GM19238 (cell line): ENCODE data around the gene SMARCD3.

Source experiments
- DNase-seq: peaks from one replicate; pipeline ENCODE4 v3.0.0; 2011; ENCODE audit warnings: low spot score; ENCODE audit not compliant: insufficient read length

The SMARCD3 gene

DNA sequence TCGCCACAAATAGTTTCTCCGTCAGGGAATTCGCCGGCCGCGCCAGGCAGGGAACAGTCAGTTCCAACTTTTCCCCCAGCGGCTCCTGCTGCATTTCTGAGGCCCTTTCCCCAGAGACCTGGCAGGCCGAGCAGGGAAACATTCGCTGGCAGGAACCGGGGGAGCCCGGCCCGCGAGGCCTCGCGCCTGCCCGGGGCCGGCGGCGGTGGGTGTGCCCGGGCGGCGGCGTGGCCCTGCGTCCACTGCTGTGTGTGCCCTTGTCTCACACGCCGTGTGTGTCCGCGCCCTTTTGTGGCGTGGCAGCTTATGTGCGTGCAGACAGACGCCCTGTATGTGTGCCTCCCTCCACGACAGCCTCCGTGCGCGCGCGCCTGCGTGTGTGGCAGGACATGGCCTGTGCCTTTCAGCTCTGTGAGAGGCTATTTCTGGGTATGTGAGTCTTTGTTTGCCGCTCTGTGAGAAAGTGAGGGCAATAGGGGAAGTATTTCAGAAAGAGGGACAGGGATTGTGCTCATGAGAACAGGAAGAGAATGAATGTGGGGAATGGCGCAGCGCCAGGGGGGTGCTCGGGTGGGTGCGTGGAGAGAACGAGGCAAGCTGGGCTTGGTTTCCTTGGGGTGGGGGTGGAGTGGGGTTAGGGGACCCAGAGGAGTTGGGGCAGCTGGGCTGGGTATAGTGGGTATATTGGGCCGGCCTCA, 689 bp upstream of the SMARCD3 start:
- DNase-seq: no peak

DNA sequence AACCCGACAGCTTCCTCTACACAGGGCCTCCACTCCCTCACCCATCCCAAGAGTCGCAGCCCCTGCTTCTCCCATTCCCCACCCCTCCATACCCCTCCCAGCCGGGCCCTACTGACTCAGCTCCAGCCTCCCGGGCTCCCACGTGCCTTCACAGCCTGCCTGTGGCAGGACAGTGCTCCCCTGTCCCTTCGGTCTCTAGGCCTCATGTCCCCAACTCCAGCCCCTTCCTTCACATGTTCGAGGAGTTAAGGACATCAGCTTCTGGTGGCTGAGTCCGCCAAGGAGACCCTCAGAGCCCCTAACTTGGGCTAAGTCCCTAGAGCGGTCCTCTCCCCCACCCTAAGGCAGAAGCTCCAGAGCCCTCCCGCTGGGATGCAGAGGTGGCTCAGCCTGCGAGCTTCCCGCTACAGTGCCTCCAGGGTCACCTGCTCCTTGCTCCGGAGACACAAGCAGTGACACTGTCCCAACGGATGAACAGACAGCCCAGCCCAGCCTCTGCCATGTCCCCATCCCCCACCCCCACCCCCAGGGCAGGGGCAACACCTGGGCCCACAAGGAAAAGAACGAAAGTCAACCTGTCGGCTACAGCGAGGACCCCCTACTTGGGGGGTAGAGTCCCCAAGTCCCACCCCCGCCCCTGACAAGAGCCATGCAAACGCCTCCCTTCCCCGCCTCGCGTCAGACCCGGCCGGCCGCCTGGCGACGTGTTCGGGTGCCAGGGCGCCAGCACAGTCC, 716 bp downstream of the SMARCD3 start:
- DNase-seq: no peak

DNA sequence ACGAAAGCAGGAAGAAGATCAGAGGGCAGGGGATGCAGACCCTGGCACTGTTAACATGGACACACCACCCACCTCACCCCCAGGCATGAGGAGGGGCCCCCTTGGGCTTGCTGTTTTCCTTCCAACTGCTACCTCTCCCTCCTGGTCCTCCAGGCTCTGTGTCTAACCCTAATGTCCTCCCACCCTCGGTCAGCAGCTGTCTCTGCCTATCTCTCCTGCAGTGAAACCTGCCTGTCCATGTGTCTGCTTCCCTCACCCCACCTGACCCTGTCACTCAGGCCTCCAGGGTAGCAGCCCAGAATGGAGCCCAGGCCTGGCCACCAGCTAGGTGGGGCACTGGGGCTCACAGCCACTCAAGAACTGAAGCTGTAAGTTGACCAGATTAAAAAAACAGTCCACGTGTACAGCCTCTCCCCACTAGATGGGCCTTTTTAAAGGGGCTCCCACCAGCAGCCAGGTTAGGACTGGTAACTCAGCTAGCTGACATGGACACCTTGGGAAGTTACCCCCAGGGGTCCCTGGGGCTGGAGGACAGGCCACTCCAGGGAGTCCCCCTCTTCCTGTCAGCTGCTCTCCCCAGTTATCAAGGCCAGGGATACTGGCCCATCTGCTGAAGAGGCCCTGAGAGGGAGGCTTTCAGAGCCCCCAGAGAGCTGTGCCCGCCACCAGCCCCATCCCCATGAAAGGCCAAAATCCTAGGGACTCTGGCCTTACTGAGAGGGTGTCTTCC, 1.5 kb downstream of the SMARCD3 start:
- DNase-seq: no peak

DNA sequence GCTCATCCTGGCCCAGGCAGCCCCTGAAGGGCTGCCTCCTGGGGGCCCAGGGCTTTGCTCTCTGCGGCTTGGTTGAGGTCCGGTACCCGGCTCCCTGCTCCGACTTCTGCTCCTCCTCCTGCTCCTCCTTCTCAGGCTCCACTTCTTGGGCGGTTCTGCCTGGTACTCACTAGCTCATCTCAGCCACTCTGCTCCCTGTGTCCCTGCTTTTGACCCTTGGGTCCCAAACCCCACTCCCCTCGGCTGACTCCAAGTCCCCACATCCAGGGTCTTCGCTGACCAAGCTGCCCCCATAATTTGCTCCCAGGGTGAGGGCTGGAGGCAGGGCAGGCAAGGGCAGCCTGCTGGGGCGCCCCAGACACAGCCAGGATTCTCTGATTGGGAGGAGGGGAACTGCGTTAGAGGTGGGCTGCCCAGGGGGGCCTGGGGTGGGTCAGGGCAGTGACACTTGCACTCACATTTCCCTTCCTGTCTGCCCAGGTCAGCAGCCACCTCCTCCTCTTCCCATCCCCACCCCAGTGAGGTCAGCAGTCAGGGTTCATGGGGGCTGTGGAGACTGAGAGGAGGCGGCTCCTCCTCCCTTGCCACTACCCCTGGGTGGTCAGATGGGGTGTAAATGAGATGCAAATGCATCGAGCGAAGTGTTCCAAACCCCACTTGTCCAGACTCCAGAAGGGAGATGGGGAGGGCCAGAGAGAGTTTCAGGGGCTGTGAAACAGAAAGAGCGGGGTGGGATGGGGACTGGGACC, 2.2 kb downstream of the SMARCD3 start:
- no peak for DNase-seq

DNA sequence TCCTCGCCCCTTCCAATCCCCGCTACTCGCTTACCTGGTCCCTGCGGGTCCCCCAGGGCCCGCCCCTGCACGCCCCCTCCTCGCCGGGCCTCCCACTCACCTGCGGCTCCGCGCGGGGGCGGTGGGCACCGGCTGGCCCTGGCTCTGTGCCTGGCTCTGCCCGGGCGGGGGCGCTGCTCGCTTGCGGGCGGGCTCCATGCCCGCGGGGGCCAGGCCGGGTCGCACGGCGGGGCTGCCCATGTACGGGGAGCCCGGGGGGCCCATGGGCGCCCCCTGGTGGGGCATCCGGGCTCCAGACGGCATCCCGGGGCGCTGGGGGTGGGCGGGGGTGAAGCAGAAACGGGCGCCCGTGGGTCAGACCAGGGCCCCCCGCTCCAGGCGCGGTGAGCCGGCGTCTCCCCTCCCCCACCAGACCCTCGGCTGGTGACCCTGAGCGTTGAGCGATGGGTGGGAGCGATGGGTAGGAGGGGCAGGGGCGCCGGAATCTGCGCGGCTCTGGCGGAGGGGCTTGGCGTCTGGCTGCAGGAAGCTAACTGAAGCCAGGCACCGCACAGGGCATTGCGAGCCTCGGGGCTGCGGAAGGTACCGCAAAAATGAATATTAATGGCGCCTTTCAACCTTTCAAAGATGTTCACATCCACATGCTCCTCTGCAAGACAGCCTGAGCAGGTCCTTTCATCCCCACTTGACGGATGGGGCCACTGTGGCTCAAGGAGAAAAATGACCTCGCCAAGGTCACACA, 3.0 kb downstream of the SMARCD3 start:
- peak; percentile 83 for DNase-seq

DNA sequence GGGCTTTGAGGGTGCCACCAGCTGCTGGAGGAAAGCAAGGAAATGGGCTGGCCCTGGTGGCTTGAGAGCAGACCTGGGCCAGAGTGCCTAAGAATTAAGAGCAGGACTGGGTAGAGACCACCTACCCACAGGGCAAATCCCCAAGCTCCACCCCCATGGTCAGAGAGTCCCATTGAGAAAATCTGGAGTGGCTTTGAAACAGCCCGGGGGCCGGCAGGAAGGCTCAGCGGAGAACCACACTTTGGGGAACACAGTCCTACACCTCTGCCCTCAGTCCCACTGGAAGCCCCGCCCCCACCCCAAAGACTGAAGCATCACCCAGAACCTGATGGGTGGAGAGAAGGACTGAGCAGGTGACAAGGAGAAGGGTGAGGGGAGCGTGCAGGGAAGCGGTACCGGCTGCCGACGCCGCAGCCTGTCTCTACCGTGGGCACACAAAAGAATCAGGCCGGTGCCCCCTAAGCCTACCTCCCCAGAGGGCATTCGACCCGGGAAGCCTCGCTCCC, 3.6 kb downstream of the SMARCD3 start:
- DNase-seq: no peak

DNA sequence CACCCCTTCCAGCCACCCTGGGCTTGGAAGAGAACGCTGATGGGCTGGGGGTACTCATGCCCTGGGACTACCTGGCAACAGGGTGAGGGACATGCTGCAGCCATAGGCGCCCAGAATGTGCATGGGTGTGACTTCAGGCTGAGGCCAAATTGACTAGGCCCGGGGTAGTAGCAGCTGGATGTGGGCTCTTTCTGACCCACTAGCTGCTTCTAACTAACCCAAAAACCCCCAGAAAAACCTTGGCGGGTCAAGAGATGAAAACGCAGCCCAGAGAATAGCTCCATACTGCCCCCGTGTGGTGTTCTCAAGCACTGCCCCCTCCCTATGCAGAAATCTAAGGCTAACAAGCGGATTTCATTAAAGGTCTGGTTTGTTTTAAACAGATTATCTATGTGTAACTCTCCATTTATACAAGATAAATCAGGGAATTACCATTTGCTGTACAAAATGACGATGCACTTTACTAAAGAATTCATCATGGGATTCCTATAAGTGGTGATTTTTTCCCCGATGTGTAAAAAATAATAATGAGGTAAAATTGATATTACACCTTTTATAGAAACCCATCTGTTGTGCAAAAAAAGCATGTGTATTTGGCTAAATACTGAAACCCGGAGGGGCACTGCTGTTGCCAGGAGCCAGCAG, 4.2 kb downstream of the SMARCD3 start:
- DNase-seq: peak; percentile 75

DNA sequence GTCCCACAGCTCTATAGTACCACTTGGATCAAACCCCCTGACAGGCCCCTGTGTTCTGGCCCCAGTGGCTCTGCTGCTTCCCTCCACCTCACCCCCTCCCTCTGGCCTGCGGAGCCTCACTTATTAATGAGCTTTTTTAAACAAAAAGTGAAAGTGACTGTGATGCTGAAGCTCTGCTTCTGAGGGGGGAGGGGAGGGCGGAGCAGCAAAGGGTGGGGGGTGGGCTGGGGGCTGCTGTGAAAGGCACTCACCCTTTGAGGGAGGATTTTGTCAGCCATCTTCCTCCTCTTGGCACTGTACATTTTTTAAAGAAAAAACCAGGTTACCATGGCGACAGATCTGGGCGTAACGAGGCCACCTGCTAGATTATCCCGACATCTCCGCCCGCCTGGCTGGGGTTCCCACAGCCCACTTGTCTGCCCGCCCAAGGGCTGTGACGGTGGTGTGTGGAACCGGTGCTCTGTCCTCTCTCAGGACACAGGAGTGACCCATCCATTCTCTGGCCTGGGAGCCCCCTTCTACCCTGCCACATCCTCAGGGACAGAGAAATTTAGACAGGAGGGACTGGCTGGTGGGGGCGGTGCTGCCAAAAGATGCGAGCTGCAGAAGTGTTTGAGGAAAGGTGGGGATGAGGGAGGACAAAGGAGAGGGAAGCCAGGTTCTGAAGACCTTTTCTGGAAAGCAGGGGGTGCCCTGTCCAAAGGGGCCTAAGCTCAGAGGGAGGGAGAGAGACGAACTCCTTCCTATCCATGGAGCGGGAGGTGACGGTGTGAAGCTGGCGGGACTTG, 4.9 kb downstream of the SMARCD3 start:
- DNase-seq: peak; percentile 68

DNA sequence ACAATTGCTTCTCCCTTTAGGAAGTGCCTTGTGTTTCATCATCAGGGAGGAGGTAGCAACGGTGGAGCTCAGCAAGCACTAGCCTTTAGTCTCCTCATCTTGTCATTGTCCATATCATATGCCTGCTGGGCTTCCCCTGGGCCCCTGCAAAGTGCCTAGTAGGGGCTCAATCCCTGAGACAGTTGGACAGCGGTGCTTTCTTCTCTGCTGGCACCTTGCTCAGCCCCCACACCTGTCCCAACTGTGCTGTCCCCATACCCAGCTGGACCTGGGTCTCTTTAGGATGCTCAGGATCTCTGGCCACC, 5.5 kb downstream of the SMARCD3 start:
- no peak for DNase-seq

DNA sequence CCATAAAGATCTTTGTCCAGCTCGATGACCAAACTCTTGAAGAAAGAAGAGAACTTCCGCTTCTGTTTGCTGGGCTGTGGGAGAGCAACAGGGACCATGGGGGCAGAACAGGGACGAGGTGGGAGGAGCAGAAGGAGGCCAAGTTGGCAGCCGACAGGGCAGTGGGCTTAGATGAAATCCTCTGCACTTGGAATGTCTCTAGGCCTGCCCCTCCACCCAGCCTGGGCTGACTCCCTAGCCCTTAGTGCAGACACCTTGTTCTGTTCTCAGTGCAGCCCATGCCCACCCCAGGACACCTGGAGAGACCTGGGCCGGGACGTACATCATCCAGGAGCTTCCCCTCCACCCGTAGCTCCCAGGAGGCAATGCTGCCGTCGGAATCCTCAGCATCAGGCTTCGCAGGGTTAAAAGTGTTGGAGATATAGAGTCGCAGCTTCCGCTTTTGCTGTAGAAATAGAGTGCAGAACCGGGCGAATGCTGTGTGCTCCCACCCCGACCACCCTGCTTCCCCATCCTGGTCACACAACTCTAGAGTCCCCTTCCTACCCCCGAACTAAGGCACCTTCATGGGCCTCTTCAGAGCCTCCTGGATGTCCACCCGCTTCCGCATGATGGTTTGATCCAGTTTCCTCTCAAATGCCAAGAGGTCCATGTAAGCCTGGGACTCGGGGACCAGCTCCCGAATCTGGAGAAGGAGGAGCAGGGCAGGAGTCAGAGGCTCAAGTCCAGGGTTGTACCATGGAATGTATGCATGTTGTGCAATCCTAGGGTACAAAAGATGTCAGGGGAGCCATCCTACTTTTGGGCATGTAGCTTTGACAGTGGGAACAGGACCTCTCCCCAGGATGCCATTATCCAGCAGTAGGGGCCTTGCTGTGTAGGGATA, 6.1 kb downstream of the SMARCD3 start:
- DNase-seq: no peak

DNA sequence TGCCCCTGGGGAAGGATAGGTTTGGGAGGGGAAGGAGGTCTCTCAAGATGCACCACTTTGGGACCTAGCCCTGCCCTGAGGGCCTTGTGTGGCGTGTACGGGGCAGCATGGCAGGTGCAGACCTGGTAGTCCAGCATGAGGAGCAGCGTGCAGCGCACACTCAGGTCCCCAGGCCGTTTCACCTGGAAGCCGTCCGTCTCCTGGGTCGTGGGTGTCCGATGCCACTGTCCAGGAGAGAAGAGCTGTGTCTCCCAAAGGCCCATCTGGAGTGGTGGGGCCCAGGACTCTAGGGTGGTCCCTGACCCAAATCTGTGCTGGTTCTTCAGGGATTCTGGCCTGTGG, 6.8 kb downstream of the SMARCD3 start:
- no peak for DNase-seq

DNA sequence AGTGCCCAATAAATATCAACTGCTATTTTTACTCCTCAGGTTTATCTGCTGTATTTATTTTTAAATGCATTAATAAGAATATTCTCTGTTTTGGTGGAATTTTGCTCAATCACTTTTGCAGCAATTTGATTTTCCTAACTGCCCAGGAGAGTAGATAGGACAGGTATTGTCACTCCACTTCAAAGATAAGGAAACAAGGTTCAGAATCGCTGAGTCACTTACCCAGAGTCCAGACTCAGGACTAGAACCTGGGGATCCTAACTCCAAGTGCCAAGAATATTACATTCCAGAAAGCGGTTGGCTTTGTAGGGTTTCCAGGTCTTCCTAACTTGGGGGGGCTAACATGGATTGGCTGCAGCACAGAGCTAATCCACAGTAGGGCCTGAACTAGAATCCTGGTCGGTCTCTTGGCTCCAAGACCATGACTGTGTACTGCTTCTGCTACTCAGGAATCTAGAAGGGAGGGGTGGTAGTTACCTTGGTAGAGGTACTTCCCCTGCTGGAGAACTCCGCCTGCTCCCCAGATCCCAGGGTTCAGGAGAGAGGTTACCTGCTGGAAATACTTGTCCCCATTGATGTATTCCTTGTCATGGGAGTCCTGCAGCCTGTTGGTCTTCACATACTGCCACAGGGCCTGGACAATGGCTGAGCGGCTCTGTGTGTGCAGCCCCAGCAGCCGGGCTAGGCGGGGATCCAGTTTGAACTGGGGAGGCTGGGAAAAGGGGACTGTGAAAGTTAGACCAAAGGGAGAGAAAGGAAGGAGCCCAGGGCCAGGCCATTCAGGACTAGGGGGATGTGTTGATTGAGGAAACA, 7.3 kb downstream of the SMARCD3 start:
- DNase-seq: no peak

DNA sequence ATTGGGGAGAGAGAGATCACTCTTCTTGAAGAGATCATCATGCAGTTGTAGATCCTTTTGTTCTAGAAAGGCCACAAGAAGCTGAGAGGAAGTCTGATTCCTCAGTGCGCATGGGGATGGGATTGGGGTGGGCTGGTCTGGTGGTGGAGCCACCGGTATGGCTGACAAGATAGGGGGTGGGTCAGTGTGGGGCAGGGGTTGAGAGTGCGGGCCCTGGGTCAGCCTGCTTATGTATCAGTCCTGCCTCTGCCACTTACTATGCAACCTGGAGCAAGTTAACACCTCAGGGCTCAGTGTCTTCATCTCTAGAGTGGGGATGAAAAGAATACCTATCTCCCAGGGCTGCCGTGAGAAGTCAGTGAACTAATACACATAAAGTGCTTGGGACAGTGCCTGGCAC, 8.0 kb downstream of the SMARCD3 start:
- DNase-seq: no peak

DNA sequence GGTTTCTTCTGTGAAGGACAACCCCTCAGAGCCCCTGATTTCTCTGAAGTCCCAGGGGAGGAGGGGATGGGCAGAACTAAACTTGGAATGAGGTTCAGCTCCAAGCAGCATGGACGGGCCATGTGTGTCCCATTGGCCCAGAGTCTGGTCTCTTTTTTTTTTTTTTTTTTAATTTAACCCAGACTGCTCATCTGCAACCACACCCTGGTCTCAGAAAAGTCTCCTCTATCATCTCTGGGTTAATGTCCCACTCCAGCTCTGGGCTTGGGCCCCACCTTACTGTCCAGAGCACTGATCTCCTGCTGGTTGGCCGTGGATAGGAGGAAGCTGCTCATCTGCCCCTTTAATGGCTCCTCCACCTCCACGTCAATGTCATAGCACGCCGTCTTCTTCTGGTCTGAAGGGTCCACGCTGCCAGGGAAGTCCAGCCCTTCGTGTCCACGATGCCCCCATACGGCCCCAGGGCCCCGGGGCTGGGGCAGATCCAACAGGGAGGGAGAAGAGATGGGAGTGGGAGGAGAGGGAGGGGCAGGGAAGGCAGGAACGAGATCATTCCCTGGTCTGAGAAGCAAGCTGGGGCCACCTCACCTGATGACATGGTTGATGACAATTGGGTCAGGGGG, 8.5 kb downstream of the SMARCD3 start:
- DNase-seq: no peak

DNA sequence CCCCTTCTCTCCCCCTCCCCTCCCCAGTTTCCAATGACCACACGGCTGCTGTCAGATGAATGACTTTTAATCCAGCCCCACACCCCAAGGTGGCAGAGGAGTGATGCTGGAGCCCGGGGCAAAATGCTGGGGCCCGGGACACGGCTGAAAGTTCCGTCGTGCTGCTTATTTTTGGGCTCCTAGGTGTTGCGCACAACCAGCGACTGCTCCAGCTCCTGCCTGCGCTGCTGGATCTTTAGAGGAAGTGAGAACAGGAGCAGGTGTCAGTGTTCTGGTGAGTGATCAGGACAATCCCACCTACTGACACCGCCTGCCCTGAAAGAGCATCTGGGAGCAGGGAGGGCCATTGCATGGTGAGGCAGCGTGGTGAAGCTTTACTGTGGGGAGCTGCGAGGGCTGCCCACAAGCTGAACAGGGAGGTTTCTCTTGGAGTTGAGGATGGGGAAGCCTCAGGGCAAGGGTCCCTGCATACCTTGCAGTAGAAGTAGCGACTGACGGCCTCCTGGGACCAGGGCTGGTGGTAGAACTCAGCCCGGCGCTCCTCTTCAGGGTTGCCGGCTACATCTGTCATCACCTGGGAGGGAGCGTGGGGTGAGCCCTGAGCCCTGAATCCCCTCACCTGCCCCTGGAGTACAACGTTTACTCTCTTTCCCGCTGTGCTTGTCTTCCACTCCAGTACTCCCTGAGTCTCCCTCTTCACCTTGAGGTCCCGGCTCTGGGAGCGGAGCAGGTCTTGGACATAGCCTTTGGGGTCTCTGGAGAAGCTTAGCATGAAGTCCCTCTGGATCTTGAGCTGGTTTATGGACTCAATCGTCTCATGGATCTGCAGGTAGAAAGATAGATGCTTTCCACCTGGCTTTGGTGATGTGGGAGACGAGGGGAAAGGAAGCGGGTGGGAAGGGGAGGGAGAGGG, 9.3 kb downstream of the SMARCD3 start:
- DNase-seq: no peak

DNA sequence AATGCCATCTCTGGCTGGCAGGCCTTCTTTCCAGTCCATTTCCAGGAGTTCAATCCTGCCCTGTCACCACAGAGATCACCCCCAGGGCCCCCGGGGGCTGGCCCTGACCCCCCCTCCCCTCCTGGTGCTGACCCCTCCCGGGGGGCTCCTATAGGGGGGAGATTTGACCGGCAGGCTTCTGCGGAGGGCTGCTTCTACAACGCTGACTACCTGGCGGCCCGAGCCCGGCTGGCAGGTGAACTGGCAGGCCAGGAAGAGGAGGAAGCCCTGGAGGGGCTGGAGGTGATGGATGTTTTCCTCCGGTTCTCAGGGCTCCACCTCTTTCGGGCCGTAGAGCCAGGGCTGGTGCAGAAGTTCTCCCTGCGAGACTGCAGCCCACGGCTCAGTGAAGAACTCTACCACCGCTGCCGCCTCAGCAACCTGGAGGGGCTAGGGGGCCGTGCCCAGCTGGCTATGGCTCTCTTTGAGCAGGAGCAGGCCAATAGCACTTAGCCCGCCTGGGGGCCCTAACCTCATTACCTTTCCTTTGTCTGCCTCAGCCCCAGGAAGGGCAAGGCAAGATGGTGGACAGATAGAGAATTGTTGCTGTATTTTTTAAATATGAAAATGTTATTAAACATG, 10.2 kb downstream of the SMARCD3 start:
- no peak for DNase-seq
